ENCODE results near the gene SCIN.
"Not testable (repeated sequence)": the region's sequence is repeated elsewhere in the genome, so short reads cannot be mapped to it uniquely, and the experiment has no call there.

SCIN gene

GRCh38 chr7:12570534-12571461 lies at the start of gene SCIN:
TSS of gene SCIN (plus strand) at chr7:12570720. CDS start at chr7:12570787, 67 bp downstream.
- DNase-seq (ENCODE audit: low read depth in 2 of 2): no peak

- no peak for DNase-seq (ENCODE audit: low read depth in 2 of 2)
Measured at GRCh38 chr7:12524794-12525386, 45.6 kb upstream of the SCIN start.

- not testable (repeated sequence) for DNase-seq (ENCODE audit: low read depth in 2 of 2)
Measured at GRCh38 chr7:12526693-12527092, 43.8 kb upstream of the SCIN start.

- not testable (repeated sequence) for DNase-seq (ENCODE audit: low read depth in 2 of 2)
Measured at GRCh38 chr7:12527670-12528069, 42.9 kb upstream of the SCIN start.

GRCh38 chr7:12529971-12530710 lies 40.4 kb upstream of the SCIN start:
- no peak for DNase-seq (ENCODE audit: low read depth in 2 of 2)

- no peak for DNase-seq (ENCODE audit: low read depth in 2 of 2)
Measured at GRCh38 chr7:12531784-12532183, 38.7 kb upstream of the SCIN start.

- DNase-seq (ENCODE audit: low read depth in 2 of 2): no peak
Measured at GRCh38 chr7:12534046-12534445, 36.5 kb upstream of the SCIN start.

- DNase-seq (ENCODE audit: low read depth in 2 of 2): no peak
Measured at GRCh38 chr7:12539681-12540080, 30.8 kb upstream of the SCIN start.

GRCh38 chr7:12540850-12541249 lies 29.7 kb upstream of the SCIN start:
- DNase-seq (ENCODE audit: low read depth in 2 of 2): no peak

GRCh38 chr7:12543586-12543985 lies 26.9 kb upstream of the SCIN start:
- no peak for DNase-seq (ENCODE audit: low read depth in 2 of 2)

- no peak for DNase-seq (ENCODE audit: low read depth in 2 of 2)
Measured at GRCh38 chr7:12549106-12549505, 21.4 kb upstream of the SCIN start.

- no peak for DNase-seq (ENCODE audit: low read depth in 2 of 2)
Measured at GRCh38 chr7:12550956-12551355, 19.6 kb upstream of the SCIN start.

GRCh38 chr7:12552876-12553275 lies 17.6 kb upstream of the SCIN start:
- DNase-seq (ENCODE audit: low read depth in 2 of 2): no peak

- no peak for DNase-seq (ENCODE audit: low read depth in 2 of 2)
Measured at GRCh38 chr7:12553416-12553815, 17.1 kb upstream of the SCIN start.

- DNase-seq (ENCODE audit: low read depth in 2 of 2): no peak
Measured at GRCh38 chr7:12554351-12554750, 16.2 kb upstream of the SCIN start.

- DNase-seq (ENCODE audit: low read depth in 2 of 2): no peak
Measured at GRCh38 chr7:12554872-12555271, 15.6 kb upstream of the SCIN start.

GRCh38 chr7:12555695-12556094 lies 14.8 kb upstream of the SCIN start:
- not testable (repeated sequence) for DNase-seq (ENCODE audit: low read depth in 2 of 2)

GRCh38 chr7:12556139-12556792 lies 14.3 kb upstream of the SCIN start:
- DNase-seq (ENCODE audit: low read depth in 2 of 2): not testable (repeated sequence)

- no peak for DNase-seq (ENCODE audit: low read depth in 2 of 2)
Measured at GRCh38 chr7:12557282-12557681, 13.2 kb upstream of the SCIN start.

- no peak for DNase-seq (ENCODE audit: low read depth in 2 of 2)
Measured at GRCh38 chr7:12564996-12565764, 5.3 kb upstream of the SCIN start.

GRCh38 chr7:12565873-12566272 lies 4.6 kb upstream of the SCIN start:
- DNase-seq (ENCODE audit: low read depth in 2 of 2): no peak

All from stimulated activated CD8-positive, alpha-beta memory T cell treated with anti-CD3 and anti-CD28 coated beads, Interleukin-7, amount 100 ng/mL, for 1 hour (primary cell).